Hepatocyte (in vitro differentiated cells): ENCODE results near the gene CILP.

Experiments
- CTCF ChIP-seq: fragments of 200-600 bp; sonication (generic); IDR thresholded peaks from 2 replicates; pipeline ENCODE4 v1.5.1; 2016; ENCODE audit warnings: antibody characterized with exemption, mild to moderate bottlenecking; ENCODE audit not compliant: poor library complexity
- EZH2 ChIP-seq: fragments of 200-600 bp; sonication (generic); IDR thresholded peaks from 2 replicates; pipeline ENCODE4 v1.6.1; 2016; ENCODE audit warnings: antibody characterized with exemption, mild to moderate bottlenecking, borderline replicate concordance
- EZH2phosphoT487 ChIP-seq: fragments of 200-600 bp; sonication (generic); IDR thresholded peaks from one replicate; pipeline ENCODE4 v1.6.1; 2018; ENCODE audit warnings: antibody characterized with exemption, mild to moderate bottlenecking, low read depth, moderate library complexity; ENCODE audit not compliant: unreplicated experiment, severe bottlenecking

- TF ChIP-seq CTCF (no peak), EZH2 (no peak), EZH2phosphoT487 (no peak)
These were observed 47.1 kb downstream of the CILP start for GRCh38 chr15:65164139-65164538.
